ENCODE data around the gene COA1.

Gene COA1

DNA sequence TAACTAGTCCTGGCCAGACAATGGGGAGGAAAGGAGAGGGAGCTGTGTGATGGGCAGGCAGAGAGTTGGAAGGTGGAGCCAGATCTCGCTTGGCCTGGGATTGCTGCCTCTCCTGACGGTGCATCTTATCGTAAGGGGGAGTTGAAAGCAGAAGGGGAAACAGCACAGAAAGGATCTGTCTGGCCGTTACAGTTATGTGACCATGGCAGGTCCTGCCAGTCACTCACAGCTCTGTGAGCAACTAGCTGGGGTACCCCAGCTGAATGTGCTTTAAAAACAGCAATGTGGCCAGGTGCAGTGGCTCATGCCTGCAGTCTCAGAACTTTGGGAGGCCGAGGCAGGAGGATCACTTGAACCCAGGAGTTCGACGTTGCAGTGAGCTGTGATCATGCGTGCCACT is 37.2 kb upstream of the COA1 start:
- Histone ChIP-seq H3K4me3 (replicated peaks; ENCODE audit: insufficient read depth, low read length) (no peak overlapping the region), H3K27ac (replicated peaks) (no peak overlapping the region), H3K27me3 (ENCODE audit: insufficient read depth, poor library complexity, severe bottlenecking) (no peaks in the 10 kb centered on the region)
- no peak for TF ChIP-seq SPI1 (IDR thresholded peaks at IDR 0.05; ENCODE audit: borderline replicate concordance, low read depth)
- TF ChIP-seq, protein P1, sequence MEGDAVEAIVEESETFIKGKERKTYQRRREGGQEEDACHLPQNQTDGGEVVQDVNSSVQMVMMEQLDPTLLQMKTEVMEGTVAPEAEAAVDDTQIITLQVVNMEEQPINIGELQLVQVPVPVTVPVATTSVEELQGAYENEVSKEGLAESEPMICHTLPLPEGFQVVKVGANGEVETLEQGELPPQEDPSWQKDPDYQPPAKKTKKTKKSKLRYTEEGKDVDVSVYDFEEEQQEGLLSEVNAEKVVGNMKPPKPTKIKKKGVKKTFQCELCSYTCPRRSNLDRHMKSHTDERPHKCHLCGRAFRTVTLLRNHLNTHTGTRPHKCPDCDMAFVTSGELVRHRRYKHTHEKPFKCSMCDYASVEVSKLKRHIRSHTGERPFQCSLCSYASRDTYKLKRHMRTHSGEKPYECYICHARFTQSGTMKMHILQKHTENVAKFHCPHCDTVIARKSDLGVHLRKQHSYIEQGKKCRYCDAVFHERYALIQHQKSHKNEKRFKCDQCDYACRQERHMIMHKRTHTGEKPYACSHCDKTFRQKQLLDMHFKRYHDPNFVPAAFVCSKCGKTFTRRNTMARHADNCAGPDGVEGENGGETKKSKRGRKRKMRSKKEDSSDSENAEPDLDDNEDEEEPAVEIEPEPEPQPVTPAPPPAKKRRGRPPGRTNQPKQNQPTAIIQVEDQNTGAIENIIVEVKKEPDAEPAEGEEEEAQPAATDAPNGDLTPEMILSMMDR (IDR thresholded peaks at IDR 0.05; ENCODE audit: insufficient read depth, low read length): no peak
- TF ChIP-seq, protein P2, sequence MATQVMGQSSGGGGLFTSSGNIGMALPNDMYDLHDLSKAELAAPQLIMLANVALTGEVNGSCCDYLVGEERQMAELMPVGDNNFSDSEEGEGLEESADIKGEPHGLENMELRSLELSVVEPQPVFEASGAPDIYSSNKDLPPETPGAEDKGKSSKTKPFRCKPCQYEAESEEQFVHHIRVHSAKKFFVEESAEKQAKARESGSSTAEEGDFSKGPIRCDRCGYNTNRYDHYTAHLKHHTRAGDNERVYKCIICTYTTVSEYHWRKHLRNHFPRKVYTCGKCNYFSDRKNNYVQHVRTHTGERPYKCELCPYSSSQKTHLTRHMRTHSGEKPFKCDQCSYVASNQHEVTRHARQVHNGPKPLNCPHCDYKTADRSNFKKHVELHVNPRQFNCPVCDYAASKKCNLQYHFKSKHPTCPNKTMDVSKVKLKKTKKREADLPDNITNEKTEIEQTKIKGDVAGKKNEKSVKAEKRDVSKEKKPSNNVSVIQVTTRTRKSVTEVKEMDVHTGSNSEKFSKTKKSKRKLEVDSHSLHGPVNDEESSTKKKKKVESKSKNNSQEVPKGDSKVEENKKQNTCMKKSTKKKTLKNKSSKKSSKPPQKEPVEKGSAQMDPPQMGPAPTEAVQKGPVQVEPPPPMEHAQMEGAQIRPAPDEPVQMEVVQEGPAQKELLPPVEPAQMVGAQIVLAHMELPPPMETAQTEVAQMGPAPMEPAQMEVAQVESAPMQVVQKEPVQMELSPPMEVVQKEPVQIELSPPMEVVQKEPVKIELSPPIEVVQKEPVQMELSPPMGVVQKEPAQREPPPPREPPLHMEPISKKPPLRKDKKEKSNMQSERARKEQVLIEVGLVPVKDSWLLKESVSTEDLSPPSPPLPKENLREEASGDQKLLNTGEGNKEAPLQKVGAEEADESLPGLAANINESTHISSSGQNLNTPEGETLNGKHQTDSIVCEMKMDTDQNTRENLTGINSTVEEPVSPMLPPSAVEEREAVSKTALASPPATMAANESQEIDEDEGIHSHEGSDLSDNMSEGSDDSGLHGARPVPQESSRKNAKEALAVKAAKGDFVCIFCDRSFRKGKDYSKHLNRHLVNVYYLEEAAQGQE (IDR thresholded peaks at IDR 0.05; ENCODE audit: insufficient replicate concordance, low read depth): no peak
- no peak for TF ChIP-seq POLR2AphosphoS5 (IDR thresholded peaks at IDR 0.05; ENCODE audit: low read depth)
- no peak for TF ChIP-seq GABPA (IDR thresholded peaks at IDR 0.05; ENCODE audit: low read depth)
- DNase-seq (ENCODE audit: low read depth in 1 of 2, low spot score in 1 of 2): no peak

DNA sequence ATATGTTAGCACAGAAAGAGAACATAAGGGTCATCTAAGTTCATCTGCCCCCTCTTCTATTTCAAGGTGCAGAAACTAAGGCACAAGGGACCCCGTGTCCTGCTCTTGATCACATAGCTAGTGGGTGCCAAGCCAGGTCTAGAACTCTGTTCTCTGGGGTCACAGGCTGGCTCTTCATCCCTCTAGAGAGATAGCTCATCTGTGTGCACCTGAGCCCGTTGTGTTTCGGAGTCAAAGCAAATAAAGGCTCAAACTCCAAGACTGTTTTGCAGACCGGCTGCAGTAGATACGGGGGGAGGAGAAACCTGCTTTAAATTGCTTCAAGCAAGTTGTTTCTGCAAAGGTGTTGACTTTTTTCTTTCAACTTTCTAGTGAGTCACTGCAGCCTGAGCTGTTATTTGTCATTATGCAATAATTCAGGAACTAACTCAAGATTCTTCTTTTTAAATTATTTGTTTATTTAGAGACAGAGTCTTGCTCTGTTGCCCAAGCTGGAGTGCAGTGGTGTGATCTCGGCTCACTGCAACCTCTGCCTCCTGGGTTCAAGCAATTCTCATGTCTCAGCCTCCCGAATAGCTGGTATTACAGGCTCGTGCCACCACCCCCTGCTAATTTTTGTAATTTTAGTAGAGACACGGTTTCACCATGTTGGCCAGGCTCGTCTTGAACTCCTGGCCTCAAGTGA is 35.6 kb upstream of the COA1 start:
- Histone ChIP-seq H3K4me3 (replicated peaks; ENCODE audit: insufficient read depth, low read length) (no peak overlapping the region), H3K27me3 (ENCODE audit: insufficient read depth, poor library complexity, severe bottlenecking) (no peaks in the 10 kb centered on the region), H3K27ac (replicated peaks) (no peak overlapping the region; the same call in 1 of the 2 replicates)
- no peak for DNase-seq (ENCODE audit: low read depth in 1 of 2, low spot score in 1 of 2)
- TF ChIP-seq, protein P2 (IDR thresholded peaks at IDR 0.05; ENCODE audit: insufficient replicate concordance, low read depth): no peak
- TF ChIP-seq GABPA (IDR thresholded peaks at IDR 0.05; ENCODE audit: low read depth) (no peak), POLR2AphosphoS5 (IDR thresholded peaks at IDR 0.05; ENCODE audit: low read depth) (no peak), SPI1 (IDR thresholded peaks at IDR 0.05; ENCODE audit: borderline replicate concordance, low read depth) (no peak)
- TF ChIP-seq, protein P1 (IDR thresholded peaks at IDR 0.05; ENCODE audit: insufficient read depth, low read length): no peak

DNA sequence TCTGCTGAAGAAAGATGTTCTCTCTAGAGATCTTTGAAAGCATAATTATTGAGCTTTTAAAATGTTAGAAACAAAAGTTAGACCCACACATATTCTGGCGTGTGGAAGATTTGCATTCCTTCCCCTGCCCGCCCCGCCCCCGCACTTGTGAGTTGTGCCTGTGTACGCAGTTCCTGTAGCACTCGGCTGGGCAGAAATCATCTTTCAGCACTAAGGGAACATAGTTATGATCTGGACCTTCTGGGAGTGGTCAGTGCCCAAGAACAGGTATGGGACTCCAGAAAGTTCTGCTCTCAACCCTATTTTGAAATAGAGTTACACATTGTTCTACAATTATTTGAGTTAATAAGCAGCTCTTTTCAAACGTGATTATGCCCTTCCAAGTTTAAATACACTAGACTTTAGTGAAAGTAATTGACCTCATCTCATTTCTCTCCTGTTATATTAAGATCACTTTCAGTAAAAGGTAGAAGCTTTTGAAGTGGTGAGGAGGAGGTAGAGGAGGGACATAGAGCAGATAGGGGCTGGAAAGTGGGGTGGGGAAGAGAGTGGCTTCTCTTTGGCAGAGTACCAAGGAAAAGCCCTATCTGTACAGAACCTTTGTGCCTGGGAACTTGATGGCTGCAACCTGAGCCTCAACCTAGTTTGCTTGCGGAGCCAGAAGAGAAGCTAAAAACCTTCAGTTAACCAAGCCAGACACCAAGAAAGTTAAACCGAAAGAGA is 34.9 kb upstream of the COA1 start:
- no peak overlapping the region for H3K4me3 ChIP-seq (replicated peaks; ENCODE audit: insufficient read depth, low read length)
- H3K27me3 ChIP-seq (ENCODE audit: insufficient read depth, poor library complexity, severe bottlenecking): no peaks in the 10 kb centered on the region
- TF ChIP-seq GABPA (IDR thresholded peaks at IDR 0.05; ENCODE audit: low read depth): no peak
- TF ChIP-seq, protein P2 (IDR thresholded peaks at IDR 0.05; ENCODE audit: insufficient replicate concordance, low read depth): no peak
- TF ChIP-seq, protein P1 (IDR thresholded peaks at IDR 0.05; ENCODE audit: insufficient read depth, low read length): no peak
- no peak for TF ChIP-seq SPI1 (IDR thresholded peaks at IDR 0.05; ENCODE audit: borderline replicate concordance, low read depth)
- no peak for TF ChIP-seq POLR2AphosphoS5 (IDR thresholded peaks at IDR 0.05; ENCODE audit: low read depth)
- no peak for DNase-seq (ENCODE audit: low read depth in 1 of 2, low spot score in 1 of 2)
- H3K27ac ChIP-seq (replicated peaks): no peak overlapping the region; the same call in 1 of the 2 replicates
